Measurements from ENCODE around the gene UQCRHL.

- TF ChIP-seq CTCF (IDR thresholded peaks at IDR 0.05): no peak
- no peak for TF ChIP-seq POLR2AphosphoS5 (IDR thresholded peaks at IDR 0.05)
- no peak for TF ChIP-seq POLR2A (IDR thresholded peaks at IDR 0.05)
Observed at GRCh38 chr1:15796086-15796462, 11.4 kb downstream of the UQCRHL start.
